Neural progenitor cell (in vitro differentiated cells): Measurements from ENCODE around the gene MTTP.

Experiments
- CTCF ChIP-seq: fragments of 200-600 bp; sonication (generic); IDR thresholded peaks from 2 replicates; pipeline ENCODE4 v1.5.1; 2017; ENCODE audit warnings: antibody characterized with exemption, mild to moderate bottlenecking
- EZH2 ChIP-seq: fragments of 200-600 bp; sonication (generic); IDR thresholded peaks from 2 replicates; pipeline ENCODE4 v1.6.1; 2017; ENCODE audit warnings: antibody characterized with exemption, mild to moderate bottlenecking, moderate library complexity

- TF ChIP-seq CTCF = no peak
- no peak for TF ChIP-seq EZH2
These were observed 69.8 kb downstream of the MTTP start for GRCh38 chr4:99644453-99644852.
